Transverse colon (tissue), 4 donors: Measurements from ENCODE around the gene S1PR5. TPM values are rescaled to one million over a fixed set of nuclear protein-coding genes. Genes with fewer than 3 reads are reported as not detected.

Experiments used
- DNase-seq: peaks from one replicate; pipeline ENCODE4 v3.0.0-alpha.2; 2019
- H3K27ac ChIP-seq, 4 donors: fragments of 200-600 bp; sonication (generic); 2 replicates each; pipeline ENCODE4 v1.5.1; 2016 to 2018; ENCODE audit warnings: inconsistent platforms in 4 of 4
- H3K27me3 ChIP-seq: fragments of 200-600 bp; sonication (generic); 2 replicates; pipeline ENCODE4 v1.5.1; 2017; ENCODE audit warnings: inconsistent platforms
- H3K36me3 ChIP-seq, 4 donors: fragments of 200-600 bp; sonication (generic); 2 replicates each; pipeline ENCODE4 v1.5.1; 2017 to 2019; ENCODE audit warnings: inconsistent platforms in 4 of 4
- H3K4me1 ChIP-seq, 4 donors: fragments of 200-600 bp; sonication (generic); 2 replicates each; pipeline ENCODE4 v1.5.1; 2017 to 2020; ENCODE audit warnings: inconsistent platforms in 4 of 4
- H3K4me3 ChIP-seq, 4 donors: fragments of 200-600 bp; sonication (generic); 1 replicate in 1 of 4; 2 replicates in 3 of 4; pipeline versions ENCODE4 v1.5.1 to v1.6.1; 2017 to 2019; ENCODE audit warnings: inconsistent platforms in 4 of 4
- H3K9me3 ChIP-seq, 2 donors: fragments of 200-600 bp; sonication (generic); 2 replicates each; pipeline ENCODE4 v1.5.1; 2017 to 2019; ENCODE audit warnings: inconsistent platforms in 2 of 2
- CTCF ChIP-seq, 5 experiments: fragments of 200-600 bp in 3 of 5; fragments of 450-650 bp in 2 of 5; sonication (generic) in 3 of 5; IDR thresholded peaks; 1 replicate in 2 of 5; 2 replicates in 3 of 5; pipeline ENCODE4 v1.5.1; 2016 to 2017; ENCODE audit warnings: antibody characterized with exemption in 5 of 5, inconsistent platforms in 3 of 5, mild to moderate bottlenecking in 2 of 5, moderate library complexity in 1 of 5
- EP300 ChIP-seq: sonication (generic); formaldehyde crosslinking; IDR thresholded peaks from one replicate; pipeline ENCODE4 v1.6.1; 2017; ENCODE audit warnings: antibody characterized with exemption, low read depth
- POLR2A ChIP-seq: fragments of 450-650 bp; IDR thresholded peaks from one replicate; pipeline ENCODE4 v1.6.1; 2016; ENCODE audit warnings: antibody characterized with exemption, mild to moderate bottlenecking, moderate library complexity
- POLR2AphosphoS5 ChIP-seq, 3 donors: sonication (generic); formaldehyde crosslinking; IDR thresholded peaks; one replicate each; pipeline ENCODE4 v1.6.1; 2016; ENCODE audit warnings: antibody characterized with exemption in 3 of 3
- WGBS, 2 donors: methylation state at CpG; one replicate each; pipeline ENCODE4 v1.1.5; 2018; ENCODE audit warnings: low coverage in 1 of 2; 5-methylcytosine and 5-hydroxymethylcytosine counted together
- in situ Hi-C, 4 donors: fragments of 200-750 bp; cut with MboI; loops; one replicate each; pipeline versions ENCODE4 v1.15.0 to v1.15.1; 2017; ENCODE audit warnings: low sequenced_read_pairs in 3 of 4, low pct_ligation_motif_present in 1 of 4, low pct_unique_long_range_greater_than_20kb in 1 of 4
- intact Hi-C: fragments of 100-400 bp; cut with DNase I; formaldehyde crosslinking; loops from one replicate; pipeline ENCODE4 v1.15.1; 2023; ENCODE audit warnings: low total_unique reads
- total RNA-seq, 4 donors: library from RNA; depleted of rRNA; stranded (reverse); fragments of >200 nt; gene quantifications; one replicate each; pipeline ENCODE4 v1.1.0, GENCODE V29; 2016

The S1PR5 gene, protein sequence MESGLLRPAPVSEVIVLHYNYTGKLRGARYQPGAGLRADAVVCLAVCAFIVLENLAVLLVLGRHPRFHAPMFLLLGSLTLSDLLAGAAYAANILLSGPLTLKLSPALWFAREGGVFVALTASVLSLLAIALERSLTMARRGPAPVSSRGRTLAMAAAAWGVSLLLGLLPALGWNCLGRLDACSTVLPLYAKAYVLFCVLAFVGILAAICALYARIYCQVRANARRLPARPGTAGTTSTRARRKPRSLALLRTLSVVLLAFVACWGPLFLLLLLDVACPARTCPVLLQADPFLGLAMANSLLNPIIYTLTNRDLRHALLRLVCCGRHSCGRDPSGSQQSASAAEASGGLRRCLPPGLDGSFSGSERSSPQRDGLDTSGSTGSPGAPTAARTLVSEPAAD
- total RNA-seq, result not detected

- Histone ChIP-seq H3K27ac (no peak within 1 kb of the TSS), H3K9me3 (no peaks in the 10 kb centered on the region), H3K36me3 (no peaks in the 10 kb centered on the region), H3K4me3 (peak within 1 kb of the TSS in 2 of 4 donors; percentile 14 to 26), H3K4me1 (peaks cover 11 to 32% (median 22%) of the 10 kb centered on the region in 4 donors), H3K27me3 (peaks cover 88% of the 10 kb centered on the region)
- WGBS, 2 donors, result 0% methylated on average over 6 of the region's 39 CpGs; no CpG with 5 or more reads in 1 of the 2 donors
- intact Hi-C loops, result no loop called here
- in situ Hi-C loops, result no loop called here
- TF ChIP-seq CTCF (IDR thresholded peaks at IDR 0.05) (no peak), EP300 (no peak), POLR2AphosphoS5 (IDR thresholded peaks at IDR 0.05) (no peak), POLR2A (no peak)
- DNase-seq, result no peak
Observed at GRCh38 chr19:10517361-10517759, at the start of gene S1PR5. Gene S1PR5 (minus strand): TSS chr19:10517447. CDS start chr19:10515011, 2,436 bp downstream.

GRCh38 chr19:10566658-10567410 is 49.6 kb upstream of the S1PR5 start:
- Histone ChIP-seq H3K36me3 (no peaks in the 10 kb centered on the region), H3K4me1 (peaks cover 26 to 42% (median 35%) of the 10 kb centered on the region in 4 donors), H3K9me3 (no peaks in the 10 kb centered on the region), H3K27me3 (no peaks in the 10 kb centered on the region), H3K27ac (peak overlapping the region; percentile 88 to 96 (median 90)), H3K4me3 (peak overlapping the region in 2 of 4 donors; percentile 56 to 89)
- in situ Hi-C loops, result no loop called here
- peak; percentile 41 for DNase-seq
- no peak for TF ChIP-seq POLR2A
- no peak for TF ChIP-seq CTCF (IDR thresholded peaks at IDR 0.05)
- no peak for TF ChIP-seq EP300
- TF ChIP-seq POLR2AphosphoS5 (IDR thresholded peaks at IDR 0.05), result no peak
- 65 to 67% methylated on average over 10 to 19 of the region's 19 CpGs for WGBS, 2 donors
- intact Hi-C loops, result loop anchor here (10.0 kb wide), 1 partner anchor 62 kb away; the partner anchor contains the start of gene KEAP1

GRCh38 chr19:10566408-10566657 is 49.1 kb upstream of the S1PR5 start:
- DNase-seq, result no peak
- no peaks in the 10 kb centered on the region for H3K27me3 ChIP-seq
- peak overlapping the region in 3 of 4 donors; percentile 56 to 89 (median 67) for H3K4me3 ChIP-seq
- in situ Hi-C loops, result no loop called here
- H3K4me1 ChIP-seq, result peaks cover 26 to 42% (median 35%) of the 10 kb centered on the region in 4 donors
- no peaks in the 10 kb centered on the region for H3K9me3 ChIP-seq
- TF ChIP-seq EP300 (no peak), POLR2AphosphoS5 (IDR thresholded peaks at IDR 0.05) (no peak), POLR2A (no peak), CTCF (IDR thresholded peaks at IDR 0.05) (no peak)
- WGBS, 2 donors, result 4 to 8% methylated on average over 4 of the region's 4 CpGs
- H3K36me3 ChIP-seq, result no peaks in the 10 kb centered on the region
- H3K27ac ChIP-seq, result peak overlapping the region; percentile 88 to 96 (median 90)
- intact Hi-C loops, result loop anchor here (10.0 kb wide), 1 partner anchor 62 kb away; the partner anchor contains the start of gene KEAP1
